ENCODE measurements around the gene KDM2B.

Gene KDM2B

GRCh38 chr12:121560392-121561008 lies 20.3 kb downstream of the KDM2B start:
- DNase-seq (ENCODE audit: low spot score): no peak

GRCh38 chr12:121558956-121559355 lies 21.9 kb downstream of the KDM2B start:
- no peak for DNase-seq (ENCODE audit: low spot score)

- peak; percentile 89 for DNase-seq (ENCODE audit: low spot score)
These were observed 29.7 kb downstream of the KDM2B start for GRCh38 chr12:121550974-121551634.

GRCh38 chr12:121549075-121549474 lies 31.7 kb downstream of the KDM2B start:
- DNase-seq (ENCODE audit: low spot score): no peak

- no peak for DNase-seq (ENCODE audit: low spot score)
These were observed 35.3 kb downstream of the KDM2B start for GRCh38 chr12:121545480-121545879.

GRCh38 chr12:121543786-121544185 lies 37.0 kb downstream of the KDM2B start:
- DNase-seq (ENCODE audit: low spot score): no peak

GRCh38 chr12:121539908-121540307 lies 40.9 kb downstream of the KDM2B start:
- DNase-seq (ENCODE audit: low spot score): no peak

- DNase-seq (ENCODE audit: low spot score): peak; percentile 63
These were observed 42.1 kb downstream of the KDM2B start for GRCh38 chr12:121538699-121539061.

GRCh38 chr12:121537814-121538698 lies 42.8 kb downstream of the KDM2B start:
- DNase-seq (ENCODE audit: low spot score): no peak

GRCh38 chr12:121536899-121537813 lies 43.7 kb downstream of the KDM2B start:
- DNase-seq (ENCODE audit: low spot score): peak; percentile 75

GRCh38 chr12:121536054-121536898 lies 44.5 kb downstream of the KDM2B start:
- peak; percentile 79 for DNase-seq (ENCODE audit: low spot score)

- no peak for DNase-seq (ENCODE audit: low spot score)
These were observed 45.4 kb downstream of the KDM2B start for GRCh38 chr12:121535150-121536053.

GRCh38 chr12:121534495-121535148 lies 46.2 kb downstream of the KDM2B start:
- DNase-seq (ENCODE audit: low spot score): no peak

GRCh38 chr12:121533394-121534090 lies 47.3 kb downstream of the KDM2B start:
- DNase-seq (ENCODE audit: low spot score): no peak

- DNase-seq (ENCODE audit: low spot score): no peak
These were observed 48.1 kb downstream of the KDM2B start for GRCh38 chr12:121532503-121533393.

GRCh38 chr12:121531356-121531750 lies 49.5 kb downstream of the KDM2B start:
- DNase-seq (ENCODE audit: low spot score): no peak

- DNase-seq (ENCODE audit: low spot score): no peak
These were observed 50.0 kb downstream of the KDM2B start for GRCh38 chr12:121530600-121531355.
